Activated T-cell treated with anti-CD3 and anti-CD28 coated beads for 1 hour (primary cell): ENCODE data around the gene MRPL41.
A peak's percentile ranks its signal among the peaks of the same experiment; 100 is the strongest.
"Not testable (repeated sequence)": the region's sequence is repeated elsewhere in the genome, so short reads cannot be mapped to it uniquely, and the experiment has no call there.

Source experiments
- DNase-seq: peaks from one replicate; pipeline ENCODE4 v3.0.0-alpha.2; 2020; ENCODE audit warnings: low read depth

Gene MRPL41

DNA sequence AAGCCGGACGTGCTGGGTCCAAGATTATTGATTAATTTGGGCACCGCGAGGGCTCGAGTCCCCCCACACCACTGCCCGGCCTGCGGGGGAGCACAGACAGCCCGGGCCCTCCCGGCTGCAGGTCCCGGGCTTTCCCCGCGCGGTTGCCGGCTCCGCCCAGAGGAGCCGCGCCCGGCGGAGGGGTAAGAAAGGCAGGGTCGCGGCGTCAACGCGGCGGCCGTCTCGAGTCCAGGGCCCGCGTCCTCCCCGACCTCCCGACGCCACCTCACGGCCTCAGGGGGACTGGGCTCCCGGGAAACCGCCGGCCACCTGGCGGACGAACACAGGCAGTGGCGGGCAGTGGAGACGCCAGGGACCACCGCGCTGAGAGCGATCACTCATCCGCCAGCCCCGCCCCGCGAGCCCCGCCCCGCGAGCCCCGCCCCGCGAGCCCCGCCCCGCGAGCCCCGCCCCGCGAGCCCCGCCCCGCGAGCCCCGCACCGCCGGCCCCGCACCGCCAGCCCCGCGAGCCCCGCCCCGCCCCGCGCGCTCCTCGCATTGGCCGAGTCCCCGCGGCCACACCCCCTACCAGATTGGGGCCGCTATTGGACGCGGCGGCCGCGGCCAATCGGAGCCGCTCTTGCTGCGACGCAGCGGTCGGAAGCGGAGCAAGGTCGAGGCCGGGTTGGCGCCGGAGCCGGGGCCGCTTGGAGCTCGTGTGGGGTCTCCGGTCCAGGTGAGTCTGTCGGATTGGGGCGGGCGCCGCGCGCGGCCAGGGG, at the start of gene MRPL41:
TSS of gene MRPL41 (plus strand) at position 616 of the 758 bp plus-strand sequence. CDS start 203 bp downstream, outside the sequence.
- DNase-seq: peak; percentile 85

DNA sequence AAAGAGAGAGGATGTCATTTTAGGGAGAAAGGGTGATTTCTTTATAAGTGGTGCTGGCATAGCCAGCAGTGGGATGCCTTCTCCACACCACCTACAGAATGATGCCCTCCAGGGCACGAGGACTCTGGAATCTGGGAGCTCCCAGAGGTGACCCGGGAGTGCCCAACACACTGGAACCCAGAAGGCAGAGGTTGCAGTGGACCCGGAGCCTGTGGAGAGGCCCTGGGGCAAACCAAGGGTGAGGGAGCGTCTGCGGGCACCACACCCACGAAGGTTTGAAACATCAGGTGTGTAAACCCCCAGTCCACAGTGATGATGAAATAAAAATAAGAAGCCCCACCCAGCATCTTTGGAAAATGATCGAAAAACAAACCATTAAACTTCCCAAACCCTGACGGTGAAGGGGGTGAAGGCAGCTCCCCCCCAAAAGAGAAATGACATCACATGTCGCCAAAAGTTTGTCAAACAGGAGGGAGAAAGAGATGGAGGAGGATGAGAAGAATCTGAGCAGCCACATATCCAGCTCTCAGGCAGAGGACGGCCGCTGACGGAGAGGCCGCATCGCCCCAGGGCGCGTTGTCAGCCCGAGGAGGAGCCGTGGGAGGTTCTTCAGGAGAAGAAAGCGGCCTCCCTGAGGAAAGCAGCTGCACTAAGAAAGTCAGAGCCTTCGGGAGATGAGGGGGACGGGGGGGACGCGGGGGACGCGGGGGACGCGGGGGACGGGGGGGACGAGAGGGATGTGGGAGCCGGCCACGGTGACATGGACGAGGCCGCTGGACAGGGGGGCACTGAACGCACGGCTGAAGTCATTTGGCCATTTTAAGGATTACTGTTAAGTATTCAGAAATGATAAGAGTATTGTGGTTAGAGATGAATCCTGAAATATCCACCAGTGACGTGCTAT, 49.4 kb upstream of the MRPL41 start:
- DNase-seq: no peak

DNA sequence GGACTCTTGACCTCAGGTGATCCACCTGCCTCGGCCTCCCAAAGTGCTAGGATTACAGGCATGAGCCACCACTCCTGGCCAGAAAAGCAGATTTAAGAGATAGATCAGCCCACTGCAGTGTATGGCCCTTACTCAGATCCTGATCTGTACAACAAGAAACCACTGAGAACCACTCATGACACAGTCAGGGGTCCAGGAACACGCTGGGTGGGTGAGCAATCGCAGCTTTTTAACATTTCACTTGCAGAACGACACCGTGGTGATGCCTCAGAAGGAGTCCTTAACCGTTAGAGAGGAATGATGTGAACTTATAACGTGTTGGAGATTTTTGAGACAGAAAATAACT, 47.3 kb upstream of the MRPL41 start:
- no peak for DNase-seq

DNA sequence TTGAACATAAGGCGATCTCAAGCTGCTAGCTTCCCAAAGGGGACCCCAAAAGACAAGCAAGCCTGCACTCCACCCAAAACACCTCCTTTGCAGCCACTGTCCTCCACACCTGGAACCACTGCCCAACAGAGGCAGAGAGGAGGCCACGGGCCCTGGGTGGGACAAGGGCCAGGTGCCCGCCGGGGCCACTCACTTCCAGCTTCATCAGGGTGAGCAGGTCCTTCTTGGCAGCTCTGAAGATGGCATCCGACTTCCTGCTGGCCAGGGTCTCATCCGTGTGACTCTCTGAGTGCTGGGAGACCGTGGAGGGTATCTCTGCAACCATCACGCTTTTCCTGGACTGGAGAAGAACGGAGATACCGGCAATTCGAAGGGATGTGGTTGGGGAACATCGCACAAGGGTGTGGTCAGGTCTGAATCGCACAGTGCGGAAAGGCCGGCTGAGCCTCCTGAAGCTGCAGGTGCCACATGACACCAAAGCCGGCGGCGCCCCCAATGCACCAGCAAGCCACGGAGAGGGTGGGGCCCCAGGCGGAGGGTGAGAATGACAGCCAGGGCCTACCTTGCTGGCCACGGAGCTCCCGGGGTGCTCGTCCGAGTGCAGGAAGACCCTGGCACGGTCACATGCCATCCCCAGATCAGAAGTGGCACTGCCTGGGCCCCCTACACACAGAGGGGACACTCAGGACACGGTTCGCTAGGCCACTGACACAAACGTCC, 46.1 kb upstream of the MRPL41 start:
- DNase-seq: no peak

DNA sequence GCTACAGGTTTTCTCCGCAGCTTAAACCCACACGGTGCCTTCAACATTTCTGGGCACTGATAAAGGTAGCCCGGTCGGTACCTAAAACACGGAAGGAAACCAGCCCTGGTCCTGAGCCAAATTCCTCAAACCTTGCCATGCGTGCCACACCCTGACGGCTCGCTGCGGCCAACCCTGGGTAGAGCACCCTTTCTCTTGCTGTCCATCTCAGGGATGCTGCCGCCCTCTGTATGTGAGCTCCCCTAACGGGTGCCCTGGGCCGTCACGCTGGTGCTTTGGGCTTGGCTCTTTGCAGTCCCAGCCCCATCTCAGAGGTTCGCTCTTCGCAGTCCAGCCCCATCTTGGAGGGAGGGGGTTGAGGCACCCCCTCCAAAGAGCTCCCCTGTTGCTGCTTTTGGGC, 45.4 kb upstream of the MRPL41 start:
- DNase-seq: no peak

DNA sequence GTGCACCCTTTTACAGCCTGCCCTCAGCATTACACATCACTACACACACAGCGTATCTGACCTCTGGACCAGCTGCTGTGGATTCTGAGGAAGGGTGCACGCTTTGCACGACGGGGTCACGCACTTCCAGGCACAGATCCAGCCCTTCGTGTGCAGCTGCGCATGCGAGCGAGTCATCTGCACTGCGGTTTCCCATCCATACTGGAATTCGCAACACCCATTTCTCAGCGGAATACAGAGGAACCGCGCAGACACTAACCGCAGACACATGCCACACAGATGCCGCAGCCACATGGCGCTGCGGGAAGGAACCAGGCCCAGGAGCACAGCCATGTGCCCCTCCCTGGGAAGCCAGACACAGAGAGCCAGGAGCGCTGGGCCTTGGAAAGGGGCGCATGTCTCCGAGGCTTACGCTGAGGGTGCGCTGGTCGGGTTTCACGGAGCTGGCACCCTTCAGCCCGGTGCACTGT, 44.9 kb upstream of the MRPL41 start:
- no peak for DNase-seq

DNA sequence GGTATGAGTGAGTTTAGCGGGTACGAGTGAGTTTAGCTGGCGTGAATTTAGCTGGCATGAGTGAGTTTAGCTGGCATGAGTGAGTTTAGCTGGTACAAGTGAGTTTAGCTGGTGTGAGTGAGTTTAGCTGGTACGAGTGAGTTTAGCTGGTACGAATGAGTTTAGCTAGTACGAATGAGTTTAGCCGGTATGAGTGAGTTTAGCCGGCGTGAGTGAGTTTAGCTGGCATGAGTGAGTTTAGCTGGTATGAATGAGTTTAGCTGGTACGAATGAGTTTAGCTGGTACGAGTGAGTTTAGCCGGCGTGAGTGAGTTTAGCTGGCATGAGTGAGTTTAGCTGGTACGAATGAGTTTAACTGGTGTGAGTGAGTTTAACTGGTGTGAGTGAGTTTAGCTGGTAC, 42.5 kb upstream of the MRPL41 start:
- no peak for DNase-seq

DNA sequence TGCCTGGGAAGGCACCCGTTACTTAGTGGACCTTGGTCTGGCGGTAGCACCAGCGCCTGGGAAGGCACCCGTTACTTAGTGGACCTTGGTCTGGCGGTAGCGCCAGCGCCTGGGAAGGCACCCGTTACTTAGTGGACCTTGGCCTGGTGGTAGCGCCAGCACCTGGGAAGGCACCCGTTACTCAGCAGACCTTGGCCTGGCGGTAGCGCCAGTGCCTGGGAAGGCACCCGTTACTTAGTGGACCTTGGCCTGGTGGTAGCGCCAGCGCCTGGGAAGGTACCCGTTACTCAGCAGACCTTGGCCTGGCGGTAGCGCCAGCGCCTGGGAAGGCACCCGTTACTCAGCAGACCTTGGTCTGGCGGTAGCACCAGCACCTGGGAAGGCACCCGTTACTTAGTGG, 40.6 kb upstream of the MRPL41 start:
- not testable (repeated sequence) for DNase-seq

DNA sequence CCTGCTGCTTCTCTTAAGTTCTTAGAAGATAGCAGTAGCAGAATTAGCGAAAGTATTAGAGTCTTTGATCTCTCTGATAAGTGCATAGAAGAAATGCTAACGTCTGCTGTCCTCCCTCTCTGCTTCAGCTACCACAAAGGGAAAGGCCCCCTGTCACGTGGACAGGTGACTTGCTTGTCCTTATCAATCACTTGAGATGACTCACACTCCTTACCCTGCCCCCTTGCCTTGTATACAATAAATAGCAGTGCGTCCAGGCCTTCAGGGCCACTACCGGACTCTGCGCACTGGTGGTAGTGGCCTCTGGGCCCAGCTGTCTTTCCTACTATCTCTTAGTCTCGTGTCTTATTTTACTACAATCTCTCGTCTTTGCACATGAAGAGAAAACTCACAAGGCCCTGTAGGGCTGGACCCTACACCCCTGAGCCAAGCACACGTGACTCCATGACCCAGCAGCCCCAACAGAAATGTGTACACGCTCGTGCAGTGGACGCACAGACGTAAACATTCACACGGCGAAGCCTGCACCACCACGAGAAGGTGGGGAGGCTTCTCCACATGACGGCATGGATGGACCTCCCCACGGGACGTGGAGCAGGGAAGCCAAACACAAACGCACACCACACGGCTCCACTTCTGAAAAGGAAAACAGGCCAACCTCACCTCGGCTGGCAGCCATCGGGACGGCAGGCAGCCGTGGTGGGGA, 39.8 kb upstream of the MRPL41 start:
- no peak for DNase-seq

DNA sequence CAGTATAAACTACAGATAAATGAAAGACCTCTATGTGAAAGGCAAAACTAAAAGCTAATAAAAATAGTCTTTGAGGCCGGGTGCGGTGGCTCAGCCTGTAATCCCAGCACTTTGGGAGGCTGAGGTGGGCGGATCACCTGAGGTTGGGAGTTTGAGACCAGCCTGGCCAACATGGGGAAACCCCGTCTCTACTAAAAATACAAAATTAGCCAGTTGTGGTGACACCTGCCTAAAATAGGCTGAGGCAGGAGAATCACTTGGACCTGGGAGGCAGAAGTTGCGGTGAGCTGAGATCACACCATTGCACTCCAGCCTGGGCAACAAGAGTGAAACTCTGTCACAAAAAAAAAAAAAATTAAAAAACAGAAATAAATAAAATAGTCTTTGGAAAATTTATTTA, 38.5 kb upstream of the MRPL41 start:
- DNase-seq: not testable (repeated sequence)

DNA sequence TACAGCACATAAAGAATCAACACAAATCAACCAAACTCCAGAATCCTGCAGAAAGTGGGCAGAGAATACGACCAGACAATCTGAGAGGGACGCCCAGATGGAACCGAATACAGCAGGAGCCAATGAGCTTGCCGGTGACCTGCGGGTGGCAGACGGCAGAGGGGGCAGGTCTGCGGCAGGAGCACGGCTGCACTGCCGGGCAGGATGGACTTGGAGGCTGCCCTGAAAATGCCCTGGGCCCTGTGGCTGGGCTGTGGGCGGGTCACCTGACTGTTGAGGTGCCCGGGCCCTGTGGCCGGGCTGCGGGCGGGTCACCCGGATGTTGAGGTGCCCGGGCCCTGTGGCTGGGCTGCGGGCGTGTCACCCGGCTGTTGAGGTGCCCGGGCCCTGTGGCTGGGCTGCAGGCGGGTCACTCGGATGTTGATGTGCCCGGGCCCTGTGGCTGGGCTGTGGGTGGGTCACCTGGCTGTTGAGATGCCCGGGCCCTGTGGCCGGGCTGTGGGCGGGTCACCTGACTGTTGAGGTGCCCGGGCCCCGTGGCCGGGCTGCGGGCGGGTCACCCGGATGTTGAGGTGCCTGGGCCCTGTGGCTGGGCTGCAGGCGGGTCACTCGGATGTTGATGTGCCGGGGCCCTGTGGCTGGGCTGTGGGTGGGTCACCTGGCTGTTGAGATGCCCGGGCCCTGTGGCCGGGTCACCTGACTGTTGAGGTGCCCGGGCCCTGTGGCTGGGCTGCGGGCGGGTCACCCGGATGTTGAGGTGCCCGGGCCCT, 37.7 kb upstream of the MRPL41 start:
- DNase-seq: not testable (repeated sequence)

DNA sequence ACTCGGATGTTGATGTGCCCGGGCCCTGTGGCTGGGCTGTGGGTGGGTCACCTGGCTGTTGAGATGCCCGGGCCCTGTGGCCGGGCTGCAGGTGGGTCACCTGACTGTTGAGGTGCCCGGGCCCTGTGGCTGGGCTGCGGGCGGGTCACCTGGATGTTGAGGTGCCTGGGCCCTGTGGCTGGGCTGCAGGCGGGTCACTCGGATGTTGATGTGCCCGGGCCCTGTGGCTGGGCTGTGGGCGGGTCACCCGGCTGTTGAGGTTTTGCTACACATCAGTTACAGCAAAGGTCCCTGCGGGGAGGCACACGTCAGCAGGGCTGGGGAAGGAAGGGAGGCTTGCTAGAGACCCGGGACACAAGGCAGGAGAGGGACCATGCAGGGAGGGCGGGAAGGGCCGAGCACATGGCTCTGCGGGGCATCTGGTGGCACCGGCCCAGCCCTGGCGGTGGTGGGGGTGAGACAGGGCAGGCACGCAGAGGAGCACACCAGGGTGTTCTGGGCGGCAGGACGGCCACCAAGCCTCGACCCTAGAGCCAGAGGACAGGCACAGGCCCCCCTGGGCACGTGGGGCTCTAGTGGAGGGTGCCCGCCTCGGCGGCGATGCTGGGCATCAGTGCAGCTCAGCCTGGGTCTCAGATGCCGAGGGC, 36.9 kb upstream of the MRPL41 start:
- DNase-seq: no peak

DNA sequence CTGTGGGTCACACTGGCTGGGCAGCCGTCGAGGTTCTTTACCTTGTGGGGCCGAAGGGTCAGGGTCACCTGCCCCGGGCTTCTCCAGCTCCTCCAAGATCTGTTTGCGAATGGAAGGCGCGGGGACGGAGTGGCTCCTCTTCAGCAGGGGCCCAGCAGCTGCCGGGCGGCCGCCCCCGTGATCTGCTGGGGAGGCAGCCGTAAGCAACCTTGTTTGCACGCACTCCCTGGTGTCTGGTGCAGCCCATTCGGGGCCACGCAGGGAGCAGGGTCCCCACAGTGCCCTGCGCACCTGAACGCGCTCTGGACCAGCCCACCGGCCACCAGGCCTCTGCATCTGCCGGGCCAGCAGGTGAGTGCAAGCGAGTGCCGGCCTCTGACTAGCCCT, 36.3 kb upstream of the MRPL41 start:
- DNase-seq: no peak

DNA sequence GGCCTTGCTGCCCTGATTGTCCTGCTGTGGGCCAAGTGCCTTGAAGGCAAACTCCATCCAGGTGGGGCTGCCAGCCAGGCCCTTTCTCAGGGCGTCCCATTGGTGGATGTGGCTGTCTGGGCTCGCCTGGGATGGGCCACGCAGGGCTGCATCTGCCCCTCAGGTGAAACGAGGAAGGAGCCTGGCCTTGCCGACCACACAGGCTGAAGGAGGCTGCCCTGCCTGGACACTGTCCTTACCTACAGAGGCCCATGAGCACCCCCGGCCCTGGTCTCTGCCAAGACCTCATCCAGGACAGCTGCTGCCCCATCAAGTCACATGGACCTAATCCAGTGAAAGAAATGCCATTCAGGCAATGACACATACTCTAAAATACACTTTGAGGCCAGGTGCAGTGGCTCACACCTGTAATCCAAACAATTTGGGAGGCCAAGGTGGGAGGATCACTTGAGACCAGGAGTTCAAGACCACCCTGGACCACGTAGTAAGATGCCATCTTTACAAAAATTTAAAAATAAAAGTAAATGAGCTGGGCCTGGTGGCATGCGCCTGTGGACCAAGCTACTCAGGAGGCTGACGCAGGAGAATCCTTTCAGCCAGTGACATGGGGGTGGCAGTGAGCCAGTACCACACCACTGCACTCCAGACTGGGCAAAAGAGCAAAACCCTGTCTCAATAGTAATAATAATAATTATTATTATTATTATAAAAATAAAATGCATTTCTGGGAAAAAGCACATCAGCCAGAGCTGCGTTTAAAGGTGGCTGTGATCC, 35.3 kb upstream of the MRPL41 start:
- DNase-seq: no peak

DNA sequence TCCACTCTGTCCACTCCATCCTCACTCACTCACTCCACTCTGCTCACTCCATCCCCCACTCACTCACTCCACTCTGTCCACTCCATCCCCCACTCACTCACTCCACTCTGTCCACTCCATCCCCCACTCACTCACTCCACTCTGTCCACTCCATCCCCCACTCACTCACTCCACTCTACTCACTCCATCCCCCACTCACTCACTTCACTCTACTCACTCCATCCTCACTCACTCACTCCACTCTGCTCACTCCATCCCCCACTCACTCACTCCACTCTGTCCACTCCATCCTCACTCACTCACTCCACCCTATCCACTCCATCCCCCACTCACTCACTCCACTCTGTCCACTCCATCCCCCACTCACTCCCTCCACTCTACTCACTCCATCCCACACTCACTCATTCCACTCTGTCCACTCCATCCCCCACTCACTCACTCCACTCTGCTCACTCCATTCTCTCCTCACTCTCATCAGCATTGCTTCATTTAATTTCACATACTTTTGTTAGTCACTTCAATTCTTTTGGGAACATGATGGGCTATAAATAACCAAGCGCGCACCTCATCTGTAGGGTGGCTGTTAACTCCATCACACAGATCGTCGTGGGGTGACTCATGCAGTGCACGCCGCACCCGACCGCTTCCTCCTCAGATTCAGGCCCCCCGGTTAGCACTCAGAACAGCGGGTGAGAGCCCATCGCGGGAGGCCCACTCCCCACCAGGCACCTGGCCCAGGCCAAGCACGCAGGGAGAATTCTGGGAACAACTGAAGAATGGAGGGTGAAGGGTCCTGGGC, 32.8 kb upstream of the MRPL41 start:
- DNase-seq: not testable (repeated sequence)

DNA sequence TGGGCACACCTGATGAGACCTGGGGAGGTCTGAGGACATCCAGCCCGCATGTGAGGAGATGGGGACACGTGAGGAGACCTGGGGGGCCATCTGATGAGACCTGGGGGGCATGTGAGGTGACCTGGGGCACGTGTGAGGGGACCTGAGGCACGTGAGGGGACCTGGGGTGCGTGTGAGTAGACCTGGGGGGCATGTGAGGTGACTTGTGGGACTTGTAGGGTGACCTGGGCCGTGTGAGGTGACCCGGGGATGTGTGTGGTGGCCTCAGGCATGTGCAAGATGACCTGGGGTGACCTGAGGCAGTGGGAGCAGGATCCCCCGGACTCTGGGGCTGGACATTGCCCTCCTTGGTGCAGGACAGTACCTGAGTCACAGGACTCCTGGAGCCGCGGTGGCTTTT, 32.1 kb upstream of the MRPL41 start:
- no peak for DNase-seq

DNA sequence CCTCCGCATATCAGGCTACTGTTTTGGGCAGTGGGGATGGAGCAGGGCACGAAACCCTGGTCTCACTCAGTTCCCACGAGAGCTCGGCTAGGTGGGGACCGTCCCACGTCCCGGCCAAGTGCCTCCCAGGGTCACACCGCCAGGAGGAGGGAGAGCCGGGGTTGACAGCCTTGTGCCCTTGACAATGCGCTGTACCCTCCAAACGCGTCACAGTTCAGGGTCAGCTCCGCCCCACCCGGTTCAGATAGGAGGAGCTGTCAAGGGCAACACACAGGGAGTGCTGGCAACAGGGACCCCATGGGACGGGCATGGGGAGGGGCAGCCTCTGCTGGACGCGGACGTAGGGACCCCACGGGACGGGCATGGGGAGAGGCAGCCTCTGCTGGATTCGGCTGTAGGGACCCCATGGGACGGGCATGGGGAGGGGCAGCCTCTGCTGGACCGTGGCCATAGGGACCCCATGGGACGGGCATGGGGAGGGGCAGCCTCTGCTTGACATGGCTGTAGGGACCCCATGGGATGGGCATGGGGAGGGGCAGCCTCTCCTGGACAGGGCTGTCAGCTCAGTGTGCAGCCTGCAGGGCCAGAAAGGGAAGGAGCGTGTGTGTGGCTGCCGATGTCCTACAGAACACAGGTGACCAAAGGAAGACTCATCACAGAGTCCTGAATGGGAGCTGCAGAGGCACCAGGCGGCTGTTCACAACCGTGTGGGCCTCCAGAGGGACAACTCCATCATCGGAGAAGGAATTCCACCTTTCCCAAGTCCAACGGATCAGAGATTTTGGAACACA, 30.9 kb upstream of the MRPL41 start:
- no peak for DNase-seq

DNA sequence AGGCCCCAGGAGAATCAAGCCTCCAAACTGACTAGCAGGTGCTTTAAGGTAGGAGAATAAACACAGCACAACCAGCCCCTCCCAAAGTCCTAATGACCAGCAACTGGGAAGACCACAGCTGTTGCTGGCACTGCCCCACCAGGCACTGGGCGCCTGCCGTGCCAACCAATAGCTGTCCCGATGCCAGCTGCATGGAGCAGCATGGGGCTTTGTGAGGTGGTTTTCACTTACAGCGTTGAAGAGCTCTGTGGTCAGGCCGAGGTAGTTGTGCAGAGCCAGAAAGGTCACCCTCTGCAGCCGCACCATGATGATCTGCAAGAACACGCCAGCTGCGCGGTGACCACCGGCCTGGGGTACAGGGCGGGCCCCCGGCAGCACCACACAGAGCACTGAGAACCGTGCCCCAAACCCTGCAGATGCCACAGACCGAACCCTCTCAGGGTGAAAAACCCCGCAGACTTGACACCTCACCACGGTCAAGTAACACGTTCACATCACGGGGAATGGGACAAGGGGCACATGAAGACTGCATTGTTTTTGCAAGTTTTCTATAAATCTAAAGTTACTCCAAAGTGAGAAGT, 30.2 kb upstream of the MRPL41 start:
- no peak for DNase-seq
